ENCODE results near the gene SYCP3. TPM values are rescaled to one million over a fixed set of nuclear protein-coding genes. Genes with fewer than 3 reads are reported as not detected.

The SYCP3 gene
- 1 to 10 TPM in 1 of 3 donors, under 1 TPM in 2; 0.64 to 2.5 (median 0.85) TPM for polyA plus RNA-seq (ENCODE audit: insufficient read length in 3 of 3)

GRCh38 chr12:101738920-101739665 is at the start of gene SYCP3:
TSS of gene SYCP3 (minus strand) at chr12:101739462. CDS start at chr12:101737935, 1,527 bp downstream.
- DNase-seq (ENCODE audit: low read depth in 3 of 3, low spot score in 2 of 3), result no peak

- no peak for DNase-seq (ENCODE audit: low read depth in 3 of 3, low spot score in 2 of 3)
Observed at GRCh38 chr12:101785671-101786070, 46.4 kb upstream of the SYCP3 start.

- no peak for DNase-seq (ENCODE audit: low read depth in 3 of 3, low spot score in 2 of 3)
Observed at GRCh38 chr12:101784376-101784775, 45.1 kb upstream of the SYCP3 start.

- DNase-seq (ENCODE audit: low read depth in 3 of 3, low spot score in 2 of 3), result no peak
Observed at GRCh38 chr12:101783838-101784237, 44.6 kb upstream of the SYCP3 start.

GRCh38 chr12:101783150-101783549 is 43.9 kb upstream of the SYCP3 start:
- DNase-seq (ENCODE audit: low read depth in 3 of 3, low spot score in 2 of 3), result no peak

GRCh38 chr12:101782273-101782731 is 43.0 kb upstream of the SYCP3 start:
- no peak for DNase-seq (ENCODE audit: low read depth in 3 of 3, low spot score in 2 of 3)

GRCh38 chr12:101781834-101782233 is 42.6 kb upstream of the SYCP3 start:
- DNase-seq (ENCODE audit: low read depth in 3 of 3, low spot score in 2 of 3), result no peak

GRCh38 chr12:101780599-101780998 is 41.3 kb upstream of the SYCP3 start:
- DNase-seq (ENCODE audit: low read depth in 3 of 3, low spot score in 2 of 3), result no peak

GRCh38 chr12:101779626-101780025 is 40.4 kb upstream of the SYCP3 start:
- no peak for DNase-seq (ENCODE audit: low read depth in 3 of 3, low spot score in 2 of 3)

GRCh38 chr12:101779200-101779599 is 39.9 kb upstream of the SYCP3 start:
- no peak for DNase-seq (ENCODE audit: low read depth in 3 of 3, low spot score in 2 of 3)

- DNase-seq (ENCODE audit: low read depth in 3 of 3, low spot score in 2 of 3), result no peak
Observed at GRCh38 chr12:101777978-101778377, 38.7 kb upstream of the SYCP3 start.

GRCh38 chr12:101777485-101777884 is 38.2 kb upstream of the SYCP3 start:
- no peak for DNase-seq (ENCODE audit: low read depth in 3 of 3, low spot score in 2 of 3)

GRCh38 chr12:101775816-101776215 is 36.6 kb upstream of the SYCP3 start:
- no peak for DNase-seq (ENCODE audit: low read depth in 3 of 3, low spot score in 2 of 3)

GRCh38 chr12:101773650-101774162 is 34.4 kb upstream of the SYCP3 start:
- DNase-seq (ENCODE audit: low read depth in 3 of 3, low spot score in 2 of 3), result peak; percentile 21 to 26 (median 23)

GRCh38 chr12:101772012-101772775 is 32.9 kb upstream of the SYCP3 start:
- no peak for DNase-seq (ENCODE audit: low read depth in 3 of 3, low spot score in 2 of 3)

GRCh38 chr12:101769865-101770264 is 30.6 kb upstream of the SYCP3 start:
- no peak for DNase-seq (ENCODE audit: low read depth in 3 of 3, low spot score in 2 of 3)

GRCh38 chr12:101768781-101769180 is 29.5 kb upstream of the SYCP3 start:
- no peak for DNase-seq (ENCODE audit: low read depth in 3 of 3, low spot score in 2 of 3)

- DNase-seq (ENCODE audit: low read depth in 3 of 3, low spot score in 2 of 3), result no peak
Observed at GRCh38 chr12:101767537-101767936, 28.3 kb upstream of the SYCP3 start.

- no peak for DNase-seq (ENCODE audit: low read depth in 3 of 3, low spot score in 2 of 3)
Observed at GRCh38 chr12:101764051-101764792, 25.0 kb upstream of the SYCP3 start.

- DNase-seq (ENCODE audit: low read depth in 3 of 3, low spot score in 2 of 3), result no peak
Observed at GRCh38 chr12:101763246-101763931, 24.1 kb upstream of the SYCP3 start.

Measured in right renal cortex interstitium (tissue), 3 donors.